ENCODE measurements around the gene ZXDA.

DNA sequence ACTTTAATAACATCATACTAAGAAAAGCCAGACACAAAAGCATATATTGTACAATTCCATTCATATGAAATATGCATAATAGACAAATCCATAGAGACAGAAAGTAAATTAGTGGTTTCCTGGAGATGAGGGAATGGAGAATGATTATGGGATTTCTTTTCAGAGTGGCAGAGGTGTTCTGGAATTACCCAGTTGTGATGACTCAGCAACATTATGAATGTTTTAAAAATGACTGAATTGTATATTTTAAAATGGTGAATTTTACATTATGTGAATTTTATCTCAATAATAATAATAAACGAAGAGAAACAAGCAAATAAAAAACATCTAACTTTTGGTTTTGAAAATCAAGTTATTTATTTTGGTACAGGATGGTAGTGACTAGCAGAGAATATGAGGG, 11.2 kb downstream of the ZXDA start:
- TF ChIP-seq, protein P1, sequence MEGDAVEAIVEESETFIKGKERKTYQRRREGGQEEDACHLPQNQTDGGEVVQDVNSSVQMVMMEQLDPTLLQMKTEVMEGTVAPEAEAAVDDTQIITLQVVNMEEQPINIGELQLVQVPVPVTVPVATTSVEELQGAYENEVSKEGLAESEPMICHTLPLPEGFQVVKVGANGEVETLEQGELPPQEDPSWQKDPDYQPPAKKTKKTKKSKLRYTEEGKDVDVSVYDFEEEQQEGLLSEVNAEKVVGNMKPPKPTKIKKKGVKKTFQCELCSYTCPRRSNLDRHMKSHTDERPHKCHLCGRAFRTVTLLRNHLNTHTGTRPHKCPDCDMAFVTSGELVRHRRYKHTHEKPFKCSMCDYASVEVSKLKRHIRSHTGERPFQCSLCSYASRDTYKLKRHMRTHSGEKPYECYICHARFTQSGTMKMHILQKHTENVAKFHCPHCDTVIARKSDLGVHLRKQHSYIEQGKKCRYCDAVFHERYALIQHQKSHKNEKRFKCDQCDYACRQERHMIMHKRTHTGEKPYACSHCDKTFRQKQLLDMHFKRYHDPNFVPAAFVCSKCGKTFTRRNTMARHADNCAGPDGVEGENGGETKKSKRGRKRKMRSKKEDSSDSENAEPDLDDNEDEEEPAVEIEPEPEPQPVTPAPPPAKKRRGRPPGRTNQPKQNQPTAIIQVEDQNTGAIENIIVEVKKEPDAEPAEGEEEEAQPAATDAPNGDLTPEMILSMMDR (IDR thresholded peaks at IDR 0.05): no peak
- TF ChIP-seq POLR2AphosphoS5 (IDR thresholded peaks at IDR 0.05) (no peak), EP300 (IDR thresholded peaks at IDR 0.05) (no peak)
